Brain microvascular endothelial cell (primary cell): ENCODE results near the gene MSI2.

Experiments used
- DNase-seq: peaks from one replicate; pipeline ENCODE4 v3.0.0-alpha.2; 2020
- H3K27ac ChIP-seq: fragments of 250-450 bp; sonication (Bioruptor Pico); 2 replicates; pipeline ENCODE4 v1.5.1; 2020; ENCODE audit warnings: mild to moderate bottlenecking, moderate library complexity
- H3K27me3 ChIP-seq: fragments of 250-450 bp; sonication (Bioruptor Pico); replicated peaks from 2 replicates; pipeline ENCODE4 v1.5.1; 2020; ENCODE audit warnings: mild to moderate bottlenecking
- H3K36me3 ChIP-seq: fragments of 250-450 bp; sonication (Bioruptor Pico); replicated peaks from 2 replicates; pipeline ENCODE4 v1.5.1; 2020; ENCODE audit warnings: mild to moderate bottlenecking
- H3K4me3 ChIP-seq: 2 replicates; pipeline ENCODE4 v1.5.1; 2011; ENCODE audit warnings: low read depth, mild to moderate bottlenecking, control low read depth, low read length, moderate library complexity
- CTCF ChIP-seq: IDR thresholded peaks from 2 replicates; pipeline ENCODE4 v1.5.1; 2011; ENCODE audit warnings: low read depth, mild to moderate bottlenecking, moderate library complexity, low read length, control low read depth, inconsistent platforms; ENCODE audit errors: missing control alignments
- in situ Hi-C: cut with HindIII; loops from 2 replicates; pipeline ENCODE4 v1.10.0; 2017; ENCODE audit warnings: low sequenced_read_pairs, low pct_ligation_motif_present

MSI2 gene

GRCh38 chr17:57240648-57241047 lies 15.7 kb upstream of the MSI2 start:
- Histone ChIP-seq H3K36me3 (no peaks in the 10 kb centered on the region), H3K4me3 (no peak overlapping the region), H3K27ac (no peak overlapping the region), H3K27me3 (no peaks in the 10 kb centered on the region)
- no peak for DNase-seq
- no peak for TF ChIP-seq CTCF
- in situ Hi-C loops = no loop called here

- H3K36me3 ChIP-seq = no peaks in the 10 kb centered on the region
- peak; percentile 8 for DNase-seq
- in situ Hi-C loops = no loop called here
- no peaks in the 10 kb centered on the region for H3K27me3 ChIP-seq
- H3K27ac ChIP-seq = no peak overlapping the region
- no peak for TF ChIP-seq CTCF
- H3K4me3 ChIP-seq = no peak overlapping the region
Measured at GRCh38 chr17:57242148-57242547, 14.2 kb upstream of the MSI2 start.

GRCh38 chr17:57243171-57243622 lies 13.1 kb upstream of the MSI2 start:
- Histone ChIP-seq H3K36me3 (no peaks in the 10 kb centered on the region), H3K4me3 (no peak overlapping the region), H3K27ac (no peak overlapping the region), H3K27me3 (no peaks in the 10 kb centered on the region)
- peak; percentile 61 for DNase-seq
- TF ChIP-seq CTCF = peak; percentile 100
- in situ Hi-C loops = no loop called here

- TF ChIP-seq CTCF = no peak
- H3K4me3 ChIP-seq = no peak overlapping the region
- H3K27me3 ChIP-seq = no peaks in the 10 kb centered on the region
- H3K27ac ChIP-seq = no peak overlapping the region
- no peaks in the 10 kb centered on the region for H3K36me3 ChIP-seq
- no peak for DNase-seq
- in situ Hi-C loops = no loop called here
Measured at GRCh38 chr17:57245786-57246185, 10.5 kb upstream of the MSI2 start.

- in situ Hi-C loops = no loop called here
- no peak for DNase-seq
- no peak overlapping the region for H3K27ac ChIP-seq
- H3K4me3 ChIP-seq = no peak overlapping the region
- H3K36me3 ChIP-seq = no peaks in the 10 kb centered on the region
- no peaks in the 10 kb centered on the region for H3K27me3 ChIP-seq
- no peak for TF ChIP-seq CTCF
Measured at GRCh38 chr17:57246257-57246656, 10.1 kb upstream of the MSI2 start.

- Histone ChIP-seq H3K27ac (no peak overlapping the region), H3K27me3 (no peaks in the 10 kb centered on the region), H3K4me3 (no peak overlapping the region), H3K36me3 (no peaks in the 10 kb centered on the region)
- in situ Hi-C loops = no loop called here
- DNase-seq = no peak
- TF ChIP-seq CTCF = no peak
Measured at GRCh38 chr17:57247261-57247660, 9.1 kb upstream of the MSI2 start.
